HepG2 (cell line): ENCODE data around the gene METTL15. TPM values are rescaled to one million over a fixed set of nuclear protein-coding genes. Genes with fewer than 3 reads are reported as not detected.

Experiments used
- ATAC-seq: fragments of 200-7000 bp; cut with Tn5 transposase; 3 replicates; pipeline ENCODE4 v1.9.1; 2020; ENCODE audit warnings: mild to moderate bottlenecking, moderate library complexity
- BruUV-seq: library from RNA; stranded (reverse); fragments of 400-500 nt; replicated peaks from 2 replicates; lab custom pipeline; 2021; lab: Mats Ljungman, UMichigan
- CTCF ChIA-PET: fragments of 300-600 bp; formaldehyde crosslinking; extraction: SDS; loops from one replicate; lab custom pipeline; 2021; ENCODE audit warnings: low total read pairs, inconsistent platforms, low intra/inter-chr PET ratio; lab: Yijun Ruan, JAX
- POLR2A ChIA-PET: fragments of 350-600 bp; sonication (Branson Sonifier 250); formaldehyde crosslinking; loops from one replicate; lab custom pipeline; 2020; ENCODE audit warnings: antibody characterized with exemption, inconsistent platforms; lab: Yijun Ruan, JAX
- DNase-seq: peaks from one replicate; pipeline ENCODE4 v3.0.0-alpha.2; 2015; ENCODE audit warnings: low spot score
- FAIRE-seq: peaks from 3 replicates; lab custom pipeline; 2011; peaks lifted over from hg19 to GRCh38; lab: Jason Lieb, UNC
- H2AFZ ChIP-seq: one replicate; pipeline ENCODE4 v1.6.1; 2011; ENCODE audit warnings: low read length, inconsistent platforms
- H3K27ac ChIP-seq: fragments of 300-600 bp; 3 replicates; pipeline ENCODE4 v1.8.0; 2011; ENCODE audit warnings: mixed run types, mild to moderate bottlenecking, mixed read lengths, low read length, inconsistent platforms; ENCODE audit not compliant: insufficient read depth; ENCODE audit errors: extremely low read length
- H3K27me3 ChIP-seq, 2 experiments: fragments of 200-600 bp in 1 of 2; 2 replicates in 1 of 2; 3 replicates in 1 of 2; pipeline versions ENCODE4 v1.6.0 to v1.8.0; 2011; ENCODE audit warnings: low read length in 2 of 2, mild to moderate bottlenecking in 2 of 2, moderate library complexity in 2 of 2, inconsistent platforms in 1 of 2; ENCODE audit not compliant: insufficient read depth in 2 of 2, control insufficient read depth in 1 of 2
- H3K36me3 ChIP-seq, 2 experiments: fragments of 200-600 bp in 1 of 2; replicated peaks in 1 of 2; 2 replicates in 1 of 2; 3 replicates in 1 of 2; pipeline versions ENCODE4 v1.5.1 to v1.8.0; 2011; ENCODE audit warnings: low read length in 2 of 2, inconsistent platforms in 1 of 2; ENCODE audit not compliant: insufficient read depth in 2 of 2, control insufficient read depth in 1 of 2
- H3K4me1 ChIP-seq: 2 replicates; pipeline ENCODE4 v1.5.1; 2012; ENCODE audit warnings: low read length, inconsistent platforms; ENCODE audit not compliant: insufficient read depth
- H3K4me2 ChIP-seq: 2 replicates; pipeline ENCODE4 v1.6.0; 2011; ENCODE audit warnings: low read depth, low read length, inconsistent platforms
- H3K4me3 ChIP-seq, 3 experiments: fragments of 200-600 bp in 1 of 3; sonication (generic), shearing (Covaris generic) in 1 of 3; replicated peaks in 1 of 3; 2 replicates each; pipeline ENCODE4 v1.5.1; 2011 to 2016; ENCODE audit warnings: low read length in 3 of 3, inconsistent platforms in 2 of 3, low read depth in 2 of 3, mild to moderate bottlenecking in 2 of 3, control low read depth in 1 of 3, mixed read lengths in 1 of 3; ENCODE audit not compliant: insufficient read depth in 1 of 3
- H3K79me2 ChIP-seq: one replicate; pipeline ENCODE4 v1.6.1; 2011; ENCODE audit warnings: low read length, inconsistent platforms; ENCODE audit not compliant: insufficient read depth
- H3K9ac ChIP-seq: 2 replicates; pipeline ENCODE4 v1.6.0; 2011; ENCODE audit warnings: mild to moderate bottlenecking, low read depth, low read length, inconsistent platforms; ENCODE audit not compliant: insufficient read depth
- H3K9me3 ChIP-seq: 2 replicates; pipeline ENCODE4 v1.5.1; 2012; ENCODE audit warnings: mild to moderate bottlenecking, low read length
- H4K20me1 ChIP-seq: 2 replicates; pipeline ENCODE4 v1.6.0; 2011; ENCODE audit warnings: inconsistent platforms, mild to moderate bottlenecking, low read length, moderate library complexity; ENCODE audit not compliant: insufficient read depth
- CEBPZ ChIP-seq: IDR thresholded peaks from 2 replicates; pipeline ENCODE4 v1.6.1; 2012; ENCODE audit warnings: low read length, improper control_type of control experiment
- LRRFIP1 ChIP-seq: sonication (generic); formaldehyde crosslinking; conservative IDR thresholded peaks from 2 replicates; pipeline ENCODE4 v1.4.0; 2020; ENCODE audit warnings: missing genetic modification reagents
- MLLT10 ChIP-seq: sonication (generic); formaldehyde crosslinking; IDR thresholded peaks from 2 replicates; pipeline ENCODE4 v1.4.0; 2020; ENCODE audit warnings: missing genetic modification reagents
- RBM22 ChIP-seq: fragments of 200-400 bp; formaldehyde crosslinking; optimal IDR thresholded peaks from 2 replicates; pipeline ENCODE3; 2017; ENCODE audit warnings: mild to moderate bottlenecking, low read length, moderate library complexity
- SIN3B ChIP-seq: fragments of 150-350 bp; IDR thresholded peaks from 2 replicates; pipeline ENCODE4 v1.6.1; 2014; ENCODE audit warnings: low read length
- ZNF263 ChIP-seq: sonication (generic); formaldehyde crosslinking; IDR thresholded peaks from 2 replicates; pipeline ENCODE4 v1.4.0; 2020; ENCODE audit warnings: missing genetic modification reagents
- ZNF264 ChIP-seq: sonication (generic); formaldehyde crosslinking; IDR thresholded peaks from 2 replicates; pipeline ENCODE4 v1.4.0; 2020; ENCODE audit warnings: missing genetic modification reagents
- ZNF430 ChIP-seq: sonication (generic); formaldehyde crosslinking; IDR thresholded peaks from 2 replicates; pipeline ENCODE4 v1.9.0; 2021; ENCODE audit warnings: mild to moderate bottlenecking, missing genetic modification reagents
- ZNF451 ChIP-seq: sonication (generic); formaldehyde crosslinking; IDR thresholded peaks from 2 replicates; pipeline ENCODE4 v1.5.0; 2020; ENCODE audit warnings: mild to moderate bottlenecking, missing genetic modification reagents
- ZNF547 ChIP-seq: sonication (generic); formaldehyde crosslinking; IDR thresholded peaks from 2 replicates; pipeline ENCODE4 v1.5.1; 2020; ENCODE audit warnings: mild to moderate bottlenecking, missing genetic modification reagents
- ZNF75D ChIP-seq: sonication (generic); formaldehyde crosslinking; IDR thresholded peaks from 2 replicates; pipeline ENCODE4 v1.8.1; 2023; ENCODE audit warnings: missing genetic modification reagents, mild to moderate bottlenecking, borderline replicate concordance
- ZSCAN30 ChIP-seq: sonication (generic); formaldehyde crosslinking; IDR thresholded peaks from 2 replicates; pipeline ENCODE4 v1.5.0; 2020; ENCODE audit warnings: mild to moderate bottlenecking, missing genetic modification reagents
- WGBS: methylation state at CpG from one replicate; pipeline ENCODE4 v1.1.6; 2017; ENCODE audit warnings: low lambda C conversion rate; 5-methylcytosine and 5-hydroxymethylcytosine counted together
- in situ Hi-C: cut with HindIII; loops from 2 replicates; pipeline ENCODE4 v1.10.0; 2017; ENCODE audit warnings: low pct_unique_long_range_greater_than_20kb; ENCODE audit not compliant: extremely low pct_ligation_motif_present
- intact Hi-C: fragments of 100-400 bp; cut with micrococcal nuclease; formaldehyde crosslinking; loops from one replicate; pipeline ENCODE4 v1.10.0; 2022; ENCODE audit not compliant: unreplicated experiment
- polyA plus RNA-seq, 8 experiments: library from polyadenylated mRNA; depleted of rRNA in 3 of 8; stranded (reverse) in 7 of 8; unstranded in 1 of 8; fragments of >200 nt; fragmentation: Illumina TruSeq in 4 of 8; extraction: Trizol in 4 of 8; gene quantifications; 2 replicates each; pipeline versions ENCODE4 v1.2.1 to v1.2.3, GENCODE V29; 2011 to 2016; ENCODE audit warnings: low read depth in 4 of 8, missing spikeins in 1 of 8, mixed read lengths in 1 of 8; ENCODE audit not compliant: insufficient read depth in 1 of 8
- total RNA-seq, 5 experiments: library from RNA; depleted of rRNA; stranded (reverse); fragments of >200 nt; fragmentation: Illumina TruSeq; extraction: Trizol; gene quantifications; 2 replicates each; pipeline ENCODE4 v1.2.3, GENCODE V29; 2016; ENCODE audit warnings: low read depth in 1 of 5

Gene METTL15
- total and polyA plus RNA-seq, 2 of the 13 experiments (the other 11 are each of a cell fraction or from before 2014, with no cell fraction given): 6.5 to 14.0 TPM

GRCh38 chr11:28232649-28233048, 124.5 kb downstream of the METTL15 start:
- Histone ChIP-seq H3K4me3 (no peak overlapping the region), H3K9ac (no peak overlapping the region), H3K4me2 (no peak overlapping the region), H3K27ac (no peak overlapping the region), H4K20me1 (no peaks in the 10 kb centered on the region), H2AFZ (no peak overlapping the region), H3K4me1 (no peaks in the 10 kb centered on the region), H3K27me3 (no peaks in the 10 kb centered on the region), H3K79me2 (no peaks in the 10 kb centered on the region), H3K36me3 (no peaks in the 10 kb centered on the region), H3K9me3 (no peaks in the 10 kb centered on the region)
- no peak for TF ChIP-seq ZNF264 (CRISPR knock-in tag)
- no peak for TF ChIP-seq ZNF263 (CRISPR knock-in tag)
- no peak for TF ChIP-seq ZNF75D (CRISPR knock-in tag)
- TF ChIP-seq MLLT10 (CRISPR knock-in tag): no peak
- no peak for TF ChIP-seq ZSCAN30 (CRISPR knock-in tag)
- FAIRE-seq (no peak), ATAC-seq (no peak), DNase-seq (no peak)
- POLR2A ChIA-PET: no interaction called here
- intact Hi-C loops: no loop called here
- no TSS peak for BruUV-seq
- in situ Hi-C loops: no loop called here
- CTCF ChIA-PET: no interaction called here
- WGBS: 95% methylated on average over 4 of the region's 4 CpGs

DNA sequence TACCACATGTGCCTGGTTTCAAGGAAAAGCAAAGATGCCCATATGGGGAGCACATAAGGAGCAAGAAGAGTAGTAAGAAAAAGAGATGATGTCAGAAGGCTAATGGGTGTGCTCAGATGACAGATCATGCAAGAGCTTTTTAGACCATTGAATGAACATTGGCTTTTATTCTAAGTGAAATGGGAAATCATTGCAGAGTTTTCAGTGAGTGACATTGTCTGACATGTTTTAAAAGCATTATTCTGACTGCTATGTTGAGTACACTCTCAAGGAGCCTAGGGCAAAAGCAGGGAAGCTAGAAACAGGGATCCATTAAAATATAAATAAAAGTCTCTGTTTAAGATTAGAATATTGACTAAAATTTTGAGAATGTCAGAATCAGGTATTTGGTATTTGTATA, 133.6 kb downstream of the METTL15 start:
- FAIRE-seq (no peak), DNase-seq (no peak), ATAC-seq (no peak)
- CTCF ChIA-PET: no interaction called here
- Histone ChIP-seq H3K4me3 (no peak overlapping the region), H2AFZ (no peak overlapping the region), H3K9me3 (no peaks in the 10 kb centered on the region), H3K9ac (no peak overlapping the region), H3K27ac (no peak overlapping the region), H3K36me3 (no peaks in the 10 kb centered on the region), H3K4me1 (no peaks in the 10 kb centered on the region), H3K79me2 (no peaks in the 10 kb centered on the region), H3K27me3 (no peaks in the 10 kb centered on the region), H4K20me1 (no peaks in the 10 kb centered on the region), H3K4me2 (no peak overlapping the region)
- intact Hi-C loops: no loop called here
- BruUV-seq: no TSS peak
- in situ Hi-C loops: no loop called here
- POLR2A ChIA-PET: no interaction called here
- TF ChIP-seq RBM22 (no peak), ZNF451 (CRISPR knock-in tag) (no peak), LRRFIP1 (CRISPR knock-in tag) (no peak), ZNF430 (CRISPR knock-in tag) (no peak), CEBPZ (no peak), SIN3B (no peak), ZNF547 (CRISPR knock-in tag) (no peak), MLLT10 (CRISPR knock-in tag) (no peak)
